Measurements from ENCODE around the gene ANKRD63. TPM values are rescaled to one million over a fixed set of nuclear protein-coding genes. Genes with fewer than 3 reads are reported as not detected.

ANKRD63 gene
- total RNA-seq, 1 experiment from 2014 or later: not detected

- no peak for DNase-seq (ENCODE audit: unreplicated experiment)
- ChIA-PET POLR2A (interaction anchor here (1.4 to 4.8 kb wide), 2 partner anchors 22 to 26 kb away, joined by 3 to 42 read pairs; partner anchors contain the start of gene PAK6), CTCF (interaction anchor here (1.3 to 5.4 kb wide), 4 partner anchors 9 to 48 kb away, joined by 3 to 35 read pairs (median 8); partner anchors contain the start of gene PAK6)
- Mint-ChIP-seq H3K27me3 (ENCODE audit: insufficient read depth, unreplicated experiment) (no peaks in the 10 kb centered on the region), H3K4me1 (ENCODE audit: insufficient read depth, unreplicated experiment) (peaks cover 7% of the 10 kb centered on the region), H3K9me3 (ENCODE audit: unreplicated experiment) (no peaks in the 10 kb centered on the region), H3K36me3 (ENCODE audit: insufficient read depth, unreplicated experiment) (peaks cover 32% of the 10 kb centered on the region), H3K4me3 (ENCODE audit: unreplicated experiment) (no peak overlapping the region), H3K27ac (ENCODE audit: low read depth, unreplicated experiment) (no peak overlapping the region)
- intact Hi-C loops (cut with micrococcal nuclease): no loop called here
- no TSS peak for BruUV-seq (replicated peaks)
- TF ChIP-seq CTCF (IDR thresholded peaks at IDR 0.05; ENCODE audit: unreplicated experiment): no peak
Measured at GRCh38 chr15:40265355-40265754, 17.5 kb downstream of the ANKRD63 start.

- BruUV-seq (replicated peaks): no TSS peak
- H3K9me3 Mint-ChIP-seq (ENCODE audit: unreplicated experiment): no peaks in the 10 kb centered on the region
- DNase-seq (ENCODE audit: unreplicated experiment): no peak
- ChIA-PET POLR2A (interaction anchor here (0.9 kb wide), 1 partner anchor 347 kb away, joined by 4 read pairs; no protein-coding TSS in a partner anchor), CTCF (interaction anchor here (0.7 to 5.4 kb wide), 5 partner anchors 10 to 198 kb away, joined by 3 to 35 read pairs (median 8); partner anchors contain the start of gene PAK6)
- H3K27ac Mint-ChIP-seq (ENCODE audit: low read depth, unreplicated experiment): no peak overlapping the region
- intact Hi-C loops (cut with micrococcal nuclease): no loop called here
- TF ChIP-seq CTCF (IDR thresholded peaks at IDR 0.05; ENCODE audit: unreplicated experiment): no peak
- H3K4me3 Mint-ChIP-seq (ENCODE audit: unreplicated experiment): no peak overlapping the region
- peaks cover 34% of the 10 kb centered on the region for H3K36me3 Mint-ChIP-seq (ENCODE audit: insufficient read depth, unreplicated experiment)
- no peaks in the 10 kb centered on the region for H3K27me3 Mint-ChIP-seq (ENCODE audit: insufficient read depth, unreplicated experiment)
- H3K4me1 Mint-ChIP-seq (ENCODE audit: insufficient read depth, unreplicated experiment): peaks cover 7% of the 10 kb centered on the region
Measured at GRCh38 chr15:40264321-40265153, 18.3 kb downstream of the ANKRD63 start.

- no peaks in the 10 kb centered on the region for H3K27me3 Mint-ChIP-seq (ENCODE audit: insufficient read depth, unreplicated experiment)
- peaks cover 7% of the 10 kb centered on the region for H3K4me1 Mint-ChIP-seq (ENCODE audit: insufficient read depth, unreplicated experiment)
- no peak for TF ChIP-seq CTCF (IDR thresholded peaks at IDR 0.05; ENCODE audit: unreplicated experiment)
- no peak for DNase-seq (ENCODE audit: unreplicated experiment)
- H3K9me3 Mint-ChIP-seq (ENCODE audit: unreplicated experiment): no peaks in the 10 kb centered on the region
- intact Hi-C loops (cut with micrococcal nuclease): no loop called here
- BruUV-seq (replicated peaks): no TSS peak
- H3K36me3 Mint-ChIP-seq (ENCODE audit: insufficient read depth, unreplicated experiment): peaks cover 40% of the 10 kb centered on the region
- CTCF ChIA-PET: interaction anchor here (0.9 to 5.4 kb wide), 5 partner anchors 9 to 218 kb away, joined by 3 to 35 read pairs (median 9); no protein-coding TSS in a partner anchor
- H3K4me3 Mint-ChIP-seq (ENCODE audit: unreplicated experiment): no peak overlapping the region
- no peak overlapping the region for H3K27ac Mint-ChIP-seq (ENCODE audit: low read depth, unreplicated experiment)
- POLR2A ChIA-PET: interaction anchor here (0.6 kb wide), 1 partner anchor 222 kb away, joined by 3 read pairs; no protein-coding TSS in a partner anchor
Measured at GRCh38 chr15:40263024-40263754, 19.7 kb downstream of the ANKRD63 start.

- H3K9me3 Mint-ChIP-seq (ENCODE audit: unreplicated experiment): no peaks in the 10 kb centered on the region
- POLR2A ChIA-PET: interaction anchor here (0.9 kb wide), 1 partner anchor 18 kb away, joined by 3 read pairs; no protein-coding TSS in a partner anchor
- intact Hi-C loops (cut with micrococcal nuclease): no loop called here
- TF ChIP-seq CTCF (IDR thresholded peaks at IDR 0.05; ENCODE audit: unreplicated experiment): no peak
- H3K27me3 Mint-ChIP-seq (ENCODE audit: insufficient read depth, unreplicated experiment): no peaks in the 10 kb centered on the region
- no peak overlapping the region for H3K27ac Mint-ChIP-seq (ENCODE audit: low read depth, unreplicated experiment)
- H3K4me3 Mint-ChIP-seq (ENCODE audit: unreplicated experiment): no peak overlapping the region
- H3K4me1 Mint-ChIP-seq (ENCODE audit: insufficient read depth, unreplicated experiment): no peaks in the 10 kb centered on the region
- BruUV-seq (replicated peaks): no TSS peak
- CTCF ChIA-PET: interaction anchor here (0.6 to 2.8 kb wide), 3 partner anchors 14 to 40 kb away, joined by 3 to 14 read pairs (median 8); no protein-coding TSS in a partner anchor
- H3K36me3 Mint-ChIP-seq (ENCODE audit: insufficient read depth, unreplicated experiment): peaks cover 21% of the 10 kb centered on the region
- no peak for DNase-seq (ENCODE audit: unreplicated experiment)
Measured at GRCh38 chr15:40259021-40259420, 23.8 kb downstream of the ANKRD63 start.
